K562 (cell line): ENCODE data around the gene CGN.
A peak's percentile ranks its signal among the peaks of the same experiment; 100 is the strongest.

ENCODE experiments used
- CTBP1 ChIP-seq: fragments of 450-650 bp; IDR thresholded peaks from 2 replicates; pipeline ENCODE4 v1.6.1; 2016; ENCODE audit warnings: borderline replicate concordance
- CTCF ChIP-seq, 3 experiments: IDR thresholded peaks in 2 of 3; conservative IDR thresholded peaks in 1 of 3; 2 replicates each; pipeline ENCODE4 v1.5.1; 2011 to 2012; ENCODE audit warnings: low read length in 3 of 3, mild to moderate bottlenecking in 3 of 3, control low read depth in 2 of 3, improper control_type of control experiment in 1 of 3, inconsistent platforms in 1 of 3, low read depth in 1 of 3, mixed read lengths in 1 of 3, moderate library complexity in 1 of 3; ENCODE audit not compliant: insufficient read depth in 2 of 3
- GMEB1 ChIP-seq: fragments of 250-450 bp; sonication (Bioruptor Pico); IDR thresholded peaks from 2 replicates; pipeline ENCODE4 v1.4.0; 2020; ENCODE audit warnings: mild to moderate bottlenecking
- MNT ChIP-seq, 2 experiments: fragments of 450-650 bp; conservative IDR thresholded peaks; 2 replicates each; pipeline ENCODE4 v1.6.1; 2017; ENCODE audit warnings: mild to moderate bottlenecking in 2 of 2, moderate library complexity in 2 of 2
- POLR2A ChIP-seq: fragments of 450-650 bp; conservative IDR thresholded peaks from 2 replicates; pipeline ENCODE4 v1.6.1; 2016
- SIRT6 ChIP-seq: IDR thresholded peaks from one replicate; pipeline ENCODE4 v1.6.1; 2012; ENCODE audit warnings: low read depth, mild to moderate bottlenecking, control low read depth, inconsistent platforms, low read length, moderate library complexity
- ZNF175 ChIP-seq: fragments of 200-800 bp; sonication (Bioruptor generic); IDR thresholded peaks from 2 replicates; pipeline ENCODE4 v1.6.1; 2016; ENCODE audit warnings: low read depth, mild to moderate bottlenecking, missing genetic modification characterization, missing compliant biosample characterization
- ZNF217 ChIP-seq: sonication (generic); formaldehyde crosslinking; IDR thresholded peaks from 2 replicates; pipeline ENCODE4 v1.8.0; 2022; ENCODE audit warnings: mild to moderate bottlenecking, missing genetic modification reagents
- ZNF589 ChIP-seq: fragments of 200-800 bp; sonication (Bioruptor generic); IDR thresholded peaks from 2 replicates; pipeline ENCODE4 v1.6.1; 2016; ENCODE audit warnings: low read depth, missing genetic modification characterization, missing compliant biosample characterization
- ZNF79 ChIP-seq: fragments of 250-450 bp; sonication (Bioruptor Pico); IDR thresholded peaks from 2 replicates; pipeline ENCODE4 v1.4.0; 2020; ENCODE audit warnings: low read depth, mild to moderate bottlenecking, moderate library complexity

- TF ChIP-seq GMEB1 (CRISPR knock-in tag) (no peak), ZNF589 (CRISPR knock-in tag) (no peak), SIRT6 (no peak), ZNF217 (CRISPR knock-in tag) (no peak), CTCF (IDR thresholded peaks at IDR 0.05 in 2 of 3, conservative IDR thresholded peaks at IDR 0.05 in 1 of 3; ENCODE audit: insufficient read depth in 2 of 3, low read depth in 1 of 3, low read length in 3 of 3) (no peak), CTBP1 (peak; percentile 56; the same call in 1 of the 2 replicates), POLR2A (no peak), MNT (conservative IDR thresholded peaks at IDR 0.05) (no peak), ZNF79 (CRISPR knock-in tag) (no peak), ZNF175 (CRISPR knock-in tag) (no peak)
Measured at GRCh38 chr1:151492120-151492519, 19.1 kb upstream of the CGN start.
